ENCODE results near the gene CFHR2.

The CFHR2 gene

GRCh38 chr1:196993916-196994315 is 50.4 kb downstream of the CFHR2 start:
- H3K36me3 ChIP-seq (ENCODE audit: control insufficient read depth, insufficient read depth, low read length) = no peaks in the 10 kb centered on the region
- 89 to 94% methylated on average over 1 of the region's 2 CpGs for WGBS, 2 experiments

GRCh38 chr1:196997423-196997822 is 53.9 kb downstream of the CFHR2 start:
- Histone ChIP-seq H3K9me3 (ENCODE audit: control insufficient read depth, low read length) (no peaks in the 10 kb centered on the region), H3K27me3 (ENCODE audit: control insufficient read depth, insufficient read depth, low read length, poor library complexity, severe bottlenecking) (no peaks in the 10 kb centered on the region), H3K27ac (ENCODE audit: insufficient read depth, low read depth, low read length, poor library complexity, severe bottlenecking) (no peak overlapping the region), H3K36me3 (ENCODE audit: control insufficient read depth, insufficient read depth, low read length) (no peaks in the 10 kb centered on the region), H3K4me3 (ENCODE audit: insufficient read depth, low read depth, low read length) (no peak overlapping the region), H3K4me1 (ENCODE audit: control insufficient read depth, insufficient read depth, low read length) (no peaks in the 10 kb centered on the region)
- 100% methylated on average over 1 of the region's 1 CpG for WGBS, 2 experiments

More at GRCh38 chr1:196993916-196994315, 50.4 kb downstream of the CFHR2 start:
- peaks cover 4% of the 10 kb centered on the region for H3K4me1 ChIP-seq (ENCODE audit: control insufficient read depth, insufficient read depth, low read length)
- H3K27me3 ChIP-seq (ENCODE audit: control insufficient read depth, insufficient read depth, low read length, poor library complexity, severe bottlenecking) = no peaks in the 10 kb centered on the region
- H3K27ac ChIP-seq (ENCODE audit: insufficient read depth, low read depth, low read length, poor library complexity, severe bottlenecking) = no peak overlapping the region
- no peaks in the 10 kb centered on the region for H3K9me3 ChIP-seq (ENCODE audit: control insufficient read depth, low read length)
- H3K4me3 ChIP-seq (ENCODE audit: insufficient read depth, low read depth, low read length) = no peak overlapping the region

- Histone ChIP-seq H3K9me3 (ENCODE audit: control insufficient read depth, low read length) (no peaks in the 10 kb centered on the region), H3K36me3 (ENCODE audit: control insufficient read depth, insufficient read depth, low read length) (no peaks in the 10 kb centered on the region), H3K27me3 (ENCODE audit: control insufficient read depth, insufficient read depth, low read length, poor library complexity, severe bottlenecking) (no peaks in the 10 kb centered on the region), H3K27ac (ENCODE audit: insufficient read depth, low read depth, low read length, poor library complexity, severe bottlenecking) (no peak overlapping the region), H3K4me3 (ENCODE audit: insufficient read depth, low read depth, low read length) (no peak overlapping the region), H3K4me1 (ENCODE audit: control insufficient read depth, insufficient read depth, low read length) (no peaks in the 10 kb centered on the region)
- WGBS, 2 experiments = 88 to 91% methylated on average over 2 of the region's 2 CpGs
Measured at GRCh38 chr1:197001828-197002227, 58.3 kb downstream of the CFHR2 start.

GRCh38 chr1:197003132-197003531 is 59.6 kb downstream of the CFHR2 start:
- Histone ChIP-seq H3K27me3 (ENCODE audit: control insufficient read depth, insufficient read depth, low read length, poor library complexity, severe bottlenecking) (no peaks in the 10 kb centered on the region), H3K36me3 (ENCODE audit: control insufficient read depth, insufficient read depth, low read length) (no peaks in the 10 kb centered on the region), H3K4me3 (ENCODE audit: insufficient read depth, low read depth, low read length) (no peak overlapping the region), H3K9me3 (ENCODE audit: control insufficient read depth, low read length) (no peaks in the 10 kb centered on the region), H3K4me1 (ENCODE audit: control insufficient read depth, insufficient read depth, low read length) (no peaks in the 10 kb centered on the region), H3K27ac (ENCODE audit: insufficient read depth, low read depth, low read length, poor library complexity, severe bottlenecking) (no peak overlapping the region)
- WGBS, 2 experiments = 88 to 94% methylated on average over 2 of the region's 2 CpGs

- H3K27ac ChIP-seq (ENCODE audit: insufficient read depth, low read depth, low read length, poor library complexity, severe bottlenecking) = no peak overlapping the region
- H3K4me3 ChIP-seq (ENCODE audit: insufficient read depth, low read depth, low read length) = no peak overlapping the region
- H3K9me3 ChIP-seq (ENCODE audit: control insufficient read depth, low read length) = peaks cover 4% of the 10 kb centered on the region
- 88 to 91% methylated on average over 4 to 6 of the region's 6 CpGs for WGBS, 2 experiments
- no peaks in the 10 kb centered on the region for H3K4me1 ChIP-seq (ENCODE audit: control insufficient read depth, insufficient read depth, low read length)
- no peaks in the 10 kb centered on the region for H3K27me3 ChIP-seq (ENCODE audit: control insufficient read depth, insufficient read depth, low read length, poor library complexity, severe bottlenecking)
- no peaks in the 10 kb centered on the region for H3K36me3 ChIP-seq (ENCODE audit: control insufficient read depth, insufficient read depth, low read length)
Measured at GRCh38 chr1:197008861-197009260, 65.3 kb downstream of the CFHR2 start.

All from ectodermal cell (in vitro differentiated cells).